Hepatocyte (in vitro differentiated cells): ENCODE results near the gene METTL14.

Experiments
- CTCF ChIP-seq: fragments of 200-600 bp; sonication (generic); IDR thresholded peaks from 2 replicates; pipeline ENCODE4 v1.5.1; 2016; ENCODE audit warnings: antibody characterized with exemption, mild to moderate bottlenecking; ENCODE audit not compliant: poor library complexity
- EZH2 ChIP-seq: fragments of 200-600 bp; sonication (generic); IDR thresholded peaks from 2 replicates; pipeline ENCODE4 v1.6.1; 2016; ENCODE audit warnings: antibody characterized with exemption, mild to moderate bottlenecking, borderline replicate concordance
- EZH2phosphoT487 ChIP-seq: fragments of 200-600 bp; sonication (generic); IDR thresholded peaks from one replicate; pipeline ENCODE4 v1.6.1; 2018; ENCODE audit warnings: antibody characterized with exemption, mild to moderate bottlenecking, low read depth, moderate library complexity; ENCODE audit not compliant: unreplicated experiment, severe bottlenecking

GRCh38 chr4:118703118-118703517, 17.9 kb downstream of the METTL14 start:
- TF ChIP-seq EZH2: no peak
- TF ChIP-seq CTCF: no peak
- no peak for TF ChIP-seq EZH2phosphoT487
